ENCODE results near the gene MPPE1.
"Not testable (repeated sequence)": the region's sequence is repeated elsewhere in the genome, so short reads cannot be mapped to it uniquely, and the experiment has no call there.

Gene MPPE1

DNA sequence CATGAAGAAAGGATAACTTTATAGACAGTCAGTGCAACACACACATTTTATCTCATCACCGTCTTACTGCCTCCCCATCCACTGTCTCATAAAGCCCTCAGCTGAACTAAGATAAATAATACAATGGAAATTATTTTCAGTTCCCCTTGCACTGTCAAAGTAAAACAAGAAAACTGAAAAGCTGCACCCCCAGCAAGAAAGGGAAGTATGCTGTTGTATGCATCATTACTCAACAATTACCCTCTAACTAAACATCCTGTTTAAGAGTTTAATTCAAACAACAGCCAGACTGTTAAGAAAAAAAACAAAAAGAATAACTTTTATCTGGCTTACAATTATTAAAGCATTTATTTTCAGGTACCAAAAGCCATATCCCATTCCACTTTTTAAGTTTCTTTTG, 25.0 kb downstream of the MPPE1 start:
- no peak for DNase-seq

- DNase-seq = no peak
Observed at GRCh38 chr18:11882636-11883035, 25.5 kb downstream of the MPPE1 start.

DNA sequence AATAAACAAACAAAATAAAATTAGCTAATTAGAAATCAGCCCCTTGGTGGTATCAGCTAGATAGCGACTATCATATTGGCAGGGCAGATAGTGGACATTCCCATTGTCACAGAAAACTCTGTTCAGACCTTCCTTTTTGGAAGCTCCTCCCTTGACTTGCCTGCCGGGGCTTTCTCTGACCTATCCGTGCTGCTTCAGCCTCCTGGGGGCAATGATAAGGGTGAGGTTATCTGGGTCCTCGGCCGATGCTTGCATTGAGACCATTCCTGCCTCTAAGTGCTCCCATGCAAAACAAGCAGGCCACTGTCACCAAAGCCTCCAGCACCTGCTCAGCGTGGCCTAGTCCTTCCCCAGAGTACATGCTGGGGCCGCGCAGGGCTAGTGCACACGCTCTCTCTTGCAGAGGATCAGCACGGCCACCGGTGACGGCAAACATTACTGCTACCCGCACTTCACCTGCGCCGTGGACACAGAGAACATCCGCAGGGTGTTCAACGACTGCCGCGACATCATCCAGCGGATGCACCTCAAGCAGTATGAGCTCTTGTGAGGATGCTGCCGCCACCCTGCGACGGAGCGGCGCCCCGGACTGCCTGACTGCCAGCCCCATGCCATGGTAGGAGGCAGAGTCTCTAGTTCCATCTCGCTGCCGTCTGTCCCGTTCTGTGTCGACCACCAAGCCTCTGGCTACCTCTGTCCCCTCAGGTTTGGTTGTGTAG, 27.4 kb downstream of the MPPE1 start:
- DNase-seq = no peak

GRCh38 chr18:11877497-11878135, 30.5 kb downstream of the MPPE1 start:
- DNase-seq = no peak

DNA sequence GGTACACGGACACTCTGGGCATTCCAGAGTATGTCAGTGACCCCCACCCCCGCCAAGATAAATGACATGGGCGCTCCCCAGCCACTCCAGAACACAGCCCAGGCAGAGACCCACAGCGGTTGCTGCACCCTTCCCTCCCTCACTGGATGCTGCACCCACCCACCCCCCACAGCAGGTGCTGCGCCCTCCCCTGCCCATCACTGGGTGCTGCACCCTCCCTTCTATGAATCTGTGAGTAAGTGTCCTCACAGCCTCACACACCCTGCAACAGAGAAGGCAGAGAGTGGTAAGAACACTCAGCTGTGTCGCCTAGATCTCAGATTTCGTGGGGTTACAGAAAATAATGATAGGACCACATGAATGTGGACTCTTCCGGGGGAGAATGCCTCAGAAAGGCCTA, 33.4 kb downstream of the MPPE1 start:
- no peak for DNase-seq

- no peak for DNase-seq
Observed at GRCh38 chr18:11873670-11874340, 34.3 kb downstream of the MPPE1 start.

GRCh38 chr18:11872479-11873136, 35.5 kb downstream of the MPPE1 start:
- DNase-seq = no peak

DNA sequence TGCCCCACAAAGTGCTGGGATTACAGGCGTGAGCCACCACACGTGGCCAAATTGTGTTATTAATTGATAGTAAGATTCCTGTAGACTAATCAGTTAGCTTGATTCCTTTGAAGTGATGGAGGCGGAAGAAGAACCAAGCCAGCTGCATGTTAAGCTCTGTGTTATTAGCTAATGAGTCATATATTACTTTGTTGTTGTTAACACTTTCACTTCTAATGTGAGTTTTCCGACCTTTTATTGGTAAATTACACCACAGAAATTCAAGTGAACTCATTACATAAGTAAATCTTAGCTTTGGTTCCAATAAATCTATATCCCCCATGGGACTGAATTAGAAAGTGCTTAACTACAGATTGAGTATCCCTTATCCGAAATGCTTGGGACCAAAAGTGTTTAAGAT, 36.6 kb downstream of the MPPE1 start:
- no peak for DNase-seq

DNA sequence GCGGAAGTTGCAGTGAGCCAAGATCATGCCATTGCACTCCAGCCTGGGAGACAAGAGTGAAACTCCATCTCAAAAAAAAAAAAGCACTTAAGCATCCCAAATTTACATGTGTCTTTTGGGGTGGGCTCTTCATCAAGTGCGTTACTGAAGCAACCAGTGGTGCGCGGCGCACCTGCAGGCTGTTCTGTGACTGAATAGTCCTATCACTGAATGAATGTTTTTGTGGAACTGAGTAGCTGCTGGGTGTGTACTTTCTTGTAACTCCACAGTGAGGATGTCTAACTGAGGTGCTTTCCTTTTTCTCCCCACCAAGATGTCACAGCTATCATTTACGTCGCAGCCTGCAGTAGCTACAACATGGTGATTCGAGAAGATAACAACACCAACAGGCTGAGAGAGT, 39.9 kb downstream of the MPPE1 start:
- no peak for DNase-seq

- DNase-seq = no peak
Observed at GRCh38 chr18:11866764-11867163, 41.4 kb downstream of the MPPE1 start.

DNA sequence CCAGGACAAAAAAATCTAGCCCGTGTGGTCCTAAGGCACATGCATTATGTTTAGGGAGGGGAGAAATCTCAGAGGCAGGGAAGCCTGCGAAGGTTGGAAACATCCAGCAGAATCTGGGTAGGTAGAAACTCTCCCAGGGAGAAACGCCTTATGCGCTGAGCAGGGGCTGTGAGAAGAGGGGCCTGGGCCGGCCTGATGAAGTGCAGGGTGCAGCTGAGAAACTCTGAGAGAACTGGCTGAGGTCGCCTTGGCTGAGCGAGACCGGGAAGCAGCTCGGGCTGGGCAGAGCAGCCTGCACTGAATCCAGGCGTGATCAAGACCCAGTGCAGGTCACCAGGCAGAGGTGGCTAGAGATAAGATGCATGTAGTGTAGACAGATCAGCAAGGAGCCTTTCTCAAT, 41.8 kb downstream of the MPPE1 start:
- DNase-seq = no peak

GRCh38 chr18:11865071-11865470, 43.0 kb downstream of the MPPE1 start:
- DNase-seq = no peak

DNA sequence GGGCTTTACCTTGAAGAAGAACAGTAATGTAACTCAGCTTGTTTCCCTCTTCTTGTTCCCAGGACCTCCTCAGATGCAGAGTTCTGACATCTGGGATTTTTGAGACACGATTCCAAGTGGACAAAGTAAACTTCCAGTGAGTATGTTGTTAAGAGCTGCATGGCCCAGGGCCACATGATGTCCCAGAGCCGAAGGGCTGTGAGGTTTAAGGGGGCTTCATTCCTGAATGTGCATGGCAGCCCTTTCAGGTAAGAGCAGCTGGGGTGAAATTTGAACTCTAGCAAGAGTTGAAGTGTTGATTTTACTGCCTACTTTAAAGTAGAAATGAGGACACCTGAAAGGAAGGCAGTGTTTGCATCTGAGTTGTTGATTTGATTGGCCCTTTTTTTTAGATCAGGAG, 43.6 kb downstream of the MPPE1 start:
- DNase-seq = no peak

DNA sequence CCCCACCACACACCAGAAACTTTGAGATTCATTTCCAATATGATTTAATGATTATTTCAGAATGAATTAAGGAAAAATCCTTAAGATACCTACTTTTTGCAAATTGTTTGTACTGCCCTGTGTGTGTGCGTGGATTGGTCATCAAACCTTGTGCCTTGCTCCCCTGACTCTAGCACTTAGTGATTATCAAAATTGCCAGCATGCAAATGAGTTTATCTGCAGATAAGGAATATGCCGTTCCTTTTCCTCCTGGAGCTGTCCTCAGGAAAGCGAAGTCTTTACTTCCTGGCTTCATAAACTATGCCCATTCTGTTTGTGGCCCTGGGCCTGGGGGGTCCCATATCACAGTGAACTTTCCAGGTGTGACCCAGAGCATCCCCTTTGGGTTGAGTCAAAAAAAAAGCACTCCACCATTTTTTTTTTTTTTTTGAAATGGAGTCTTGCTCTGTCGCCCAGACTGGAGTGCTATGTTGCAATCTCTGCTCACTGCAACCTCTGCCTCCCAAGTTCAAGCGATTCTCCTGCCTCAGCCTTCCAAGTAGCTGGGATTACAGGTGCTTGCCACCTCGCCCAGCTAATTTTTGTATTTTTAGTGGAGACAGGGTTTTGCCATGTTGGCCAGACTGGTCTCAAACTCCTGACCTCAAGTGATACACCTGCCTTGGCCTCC, 45.5 kb downstream of the MPPE1 start:
- DNase-seq = no peak

DNA sequence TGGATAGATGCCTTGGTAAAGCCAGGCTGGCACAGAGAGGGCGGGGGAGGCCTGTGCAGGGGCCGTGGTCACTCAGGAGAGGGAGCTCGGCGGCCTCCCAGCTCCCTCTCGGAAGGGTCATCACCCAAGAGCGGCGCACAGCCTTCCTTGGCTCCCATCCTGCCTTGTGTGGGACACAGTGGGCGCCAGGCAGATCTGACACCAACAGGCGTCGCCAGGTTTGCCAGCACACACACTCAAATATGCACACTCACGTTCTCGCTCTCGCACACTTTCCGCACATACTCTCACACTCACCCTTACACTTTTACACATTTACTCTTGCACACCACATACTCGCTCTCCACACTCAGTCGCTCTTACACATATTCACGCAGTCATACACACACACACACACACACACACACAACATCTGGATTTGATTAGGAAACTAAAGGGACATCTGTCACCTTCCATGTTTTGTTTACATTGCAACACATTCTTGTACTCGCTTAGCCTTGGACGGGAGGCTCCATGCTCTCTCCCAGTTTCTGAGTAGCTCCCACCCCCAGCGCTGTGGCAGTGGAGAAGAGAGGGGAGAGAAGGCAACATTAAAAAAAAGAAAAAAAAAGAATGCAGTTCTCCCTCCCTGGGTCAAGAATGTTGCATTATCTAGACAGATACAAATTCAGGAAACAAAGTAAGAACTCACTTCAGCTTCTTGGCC, 46.4 kb downstream of the MPPE1 start:
- no peak for DNase-seq

GRCh38 chr18:11860594-11861450, 47.3 kb downstream of the MPPE1 start:
- DNase-seq = no peak

DNA sequence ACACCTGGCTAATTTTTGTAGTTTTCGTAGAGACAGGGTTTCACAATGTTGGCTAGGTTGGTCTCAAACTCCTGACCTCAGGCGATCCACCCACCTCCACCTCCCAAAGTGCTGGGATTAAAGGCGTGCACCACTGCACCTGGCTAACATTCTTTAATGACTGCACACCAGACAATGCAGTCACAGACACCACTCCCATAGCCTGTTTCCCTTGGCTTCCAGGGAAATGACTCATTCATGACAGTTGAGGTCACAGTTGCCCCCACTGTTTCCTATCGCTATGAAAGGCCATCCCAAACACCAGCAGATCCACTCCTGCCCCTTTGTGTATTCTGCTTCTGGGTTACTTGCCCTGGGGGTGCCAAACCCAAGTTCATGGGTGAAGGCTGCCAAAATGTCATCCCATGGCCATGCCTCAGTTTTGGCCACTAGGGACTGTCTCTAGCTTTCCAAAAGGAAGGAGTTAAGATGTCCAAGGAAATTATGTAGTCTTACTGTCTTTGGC, 48.2 kb downstream of the MPPE1 start:
- DNase-seq = no peak

DNA sequence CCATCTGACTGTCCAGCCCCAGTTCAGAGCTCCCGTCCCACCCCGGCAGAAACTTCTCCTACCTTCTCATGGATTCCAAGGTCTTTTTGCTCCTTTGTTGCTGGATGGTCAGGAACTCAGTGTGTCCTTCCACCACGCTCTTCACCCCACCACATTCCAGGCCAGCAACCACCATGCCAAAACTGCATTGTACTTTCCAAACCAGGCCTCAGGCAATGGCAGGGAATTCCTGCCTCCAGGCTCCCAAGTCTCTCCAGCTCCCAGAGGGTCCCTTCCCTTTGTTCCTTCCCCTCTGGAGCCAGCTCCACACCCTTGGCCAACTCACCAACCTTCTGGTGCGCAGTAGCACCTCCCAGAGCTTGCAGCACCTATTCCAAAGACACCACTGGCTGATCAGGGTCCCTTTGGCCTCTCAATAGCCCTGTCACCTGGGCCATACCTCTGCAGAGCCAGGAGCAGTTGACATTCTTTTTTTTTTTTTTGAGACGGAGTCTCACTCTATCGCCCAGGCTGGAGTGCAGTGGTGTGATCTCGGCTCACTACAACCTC, 48.8 kb downstream of the MPPE1 start:
- no peak for DNase-seq

DNA sequence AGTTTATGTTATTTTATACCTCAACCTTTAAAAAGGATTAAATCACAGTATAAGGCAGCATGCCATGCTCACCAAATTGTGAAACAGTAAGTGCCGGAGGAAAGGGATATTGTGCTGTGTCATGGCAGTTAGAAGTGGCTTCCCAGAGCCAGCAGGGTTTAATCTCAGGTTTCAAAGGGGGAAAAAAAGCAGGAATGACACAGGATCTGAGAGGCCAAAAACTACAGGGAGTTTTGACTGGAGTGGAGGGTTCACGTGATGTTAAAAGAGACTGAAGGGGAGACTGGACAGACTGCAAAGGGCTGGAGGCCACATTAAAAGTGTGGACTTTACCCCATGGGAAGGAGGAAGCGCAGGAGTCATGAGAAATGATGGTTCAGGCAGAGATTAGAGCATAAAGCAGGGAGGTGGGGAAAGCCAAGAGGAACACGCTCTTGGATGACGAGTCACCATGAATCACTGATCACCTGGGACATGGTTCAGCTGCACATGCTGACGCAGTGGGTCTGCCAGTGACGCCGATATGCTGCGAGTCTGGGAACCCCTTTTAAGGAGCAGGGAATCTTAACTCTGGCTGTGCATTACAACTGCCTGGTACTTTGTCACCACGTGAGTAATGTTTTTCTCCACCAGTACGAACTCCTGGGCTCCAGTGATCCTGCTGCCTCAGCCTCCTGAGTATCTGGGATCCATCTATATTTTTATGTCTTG, 50.8 kb downstream of the MPPE1 start:
- DNase-seq = no peak

GRCh38 chr18:11854554-11854953, 53.6 kb downstream of the MPPE1 start:
- not testable (repeated sequence) for DNase-seq

All from central memory CD4-positive, alpha-beta T cell (primary cell).